Measurements from ENCODE around the gene TAF9. TPM values are rescaled to one million over a fixed set of nuclear protein-coding genes. Genes with fewer than 3 reads are reported as not detected.

The TAF9 gene
- total and polyA plus RNA-seq, 2 of the 13 experiments (the other 11 are each of a cell fraction or from before 2014, with no cell fraction given): 113 to 218 TPM

DNA sequence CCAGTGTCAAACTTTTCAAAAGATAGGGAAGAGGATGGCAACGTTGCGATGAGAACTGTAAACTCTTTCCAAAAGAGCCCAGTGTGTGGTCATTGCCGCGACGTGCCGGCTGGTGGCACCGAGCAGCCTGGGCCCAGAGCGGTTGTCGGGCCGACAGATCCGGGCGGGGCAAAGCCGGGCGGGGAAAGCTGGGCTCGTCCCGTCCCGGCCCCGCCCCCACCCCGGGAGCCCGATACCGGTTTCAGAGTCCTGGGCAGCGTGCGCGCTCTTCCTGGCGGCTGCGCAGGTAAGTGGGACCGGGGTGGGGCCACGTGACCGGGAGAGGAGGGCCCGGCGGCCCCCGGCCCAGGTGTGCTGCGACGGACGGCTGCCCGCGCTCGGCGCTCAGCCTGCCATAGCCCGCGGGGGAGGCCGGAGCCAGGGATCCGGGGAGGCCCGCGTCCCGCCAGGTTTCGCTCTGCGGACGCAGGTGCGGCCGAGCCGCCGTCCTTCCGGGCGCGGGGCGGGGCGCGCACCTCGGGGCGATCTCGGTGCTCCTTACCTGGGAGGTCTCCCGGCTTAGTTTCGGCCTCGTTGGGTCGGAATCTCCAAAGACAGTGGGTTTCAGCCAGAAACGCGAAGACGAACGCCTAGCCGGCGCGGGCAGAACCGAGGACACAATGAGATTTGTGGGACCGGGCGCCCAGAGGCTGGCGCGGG is 45.7 kb upstream of the TAF9 start, which contains the start of gene MARVELD2 (continued):
- TF ChIP-seq, protein P1, sequence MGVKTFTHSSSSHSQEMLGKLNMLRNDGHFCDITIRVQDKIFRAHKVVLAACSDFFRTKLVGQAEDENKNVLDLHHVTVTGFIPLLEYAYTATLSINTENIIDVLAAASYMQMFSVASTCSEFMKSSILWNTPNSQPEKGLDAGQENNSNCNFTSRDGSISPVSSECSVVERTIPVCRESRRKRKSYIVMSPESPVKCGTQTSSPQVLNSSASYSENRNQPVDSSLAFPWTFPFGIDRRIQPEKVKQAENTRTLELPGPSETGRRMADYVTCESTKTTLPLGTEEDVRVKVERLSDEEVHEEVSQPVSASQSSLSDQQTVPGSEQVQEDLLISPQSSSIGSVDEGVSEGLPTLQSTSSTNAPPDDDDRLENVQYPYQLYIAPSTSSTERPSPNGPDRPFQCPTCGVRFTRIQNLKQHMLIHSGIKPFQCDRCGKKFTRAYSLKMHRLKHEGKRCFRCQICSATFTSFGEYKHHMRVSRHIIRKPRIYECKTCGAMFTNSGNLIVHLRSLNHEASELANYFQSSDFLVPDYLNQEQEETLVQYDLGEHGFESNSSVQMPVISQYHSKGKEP (CRISPR knock-in tag; IDR thresholded peaks at IDR 0.05): no peak
- peak; percentile 64; the same call in 1 of the 2 replicates for TF ChIP-seq SMC3 (IDR thresholded peaks at IDR 0.05; ENCODE audit: low read length)
- TF ChIP-seq, protein P2, sequence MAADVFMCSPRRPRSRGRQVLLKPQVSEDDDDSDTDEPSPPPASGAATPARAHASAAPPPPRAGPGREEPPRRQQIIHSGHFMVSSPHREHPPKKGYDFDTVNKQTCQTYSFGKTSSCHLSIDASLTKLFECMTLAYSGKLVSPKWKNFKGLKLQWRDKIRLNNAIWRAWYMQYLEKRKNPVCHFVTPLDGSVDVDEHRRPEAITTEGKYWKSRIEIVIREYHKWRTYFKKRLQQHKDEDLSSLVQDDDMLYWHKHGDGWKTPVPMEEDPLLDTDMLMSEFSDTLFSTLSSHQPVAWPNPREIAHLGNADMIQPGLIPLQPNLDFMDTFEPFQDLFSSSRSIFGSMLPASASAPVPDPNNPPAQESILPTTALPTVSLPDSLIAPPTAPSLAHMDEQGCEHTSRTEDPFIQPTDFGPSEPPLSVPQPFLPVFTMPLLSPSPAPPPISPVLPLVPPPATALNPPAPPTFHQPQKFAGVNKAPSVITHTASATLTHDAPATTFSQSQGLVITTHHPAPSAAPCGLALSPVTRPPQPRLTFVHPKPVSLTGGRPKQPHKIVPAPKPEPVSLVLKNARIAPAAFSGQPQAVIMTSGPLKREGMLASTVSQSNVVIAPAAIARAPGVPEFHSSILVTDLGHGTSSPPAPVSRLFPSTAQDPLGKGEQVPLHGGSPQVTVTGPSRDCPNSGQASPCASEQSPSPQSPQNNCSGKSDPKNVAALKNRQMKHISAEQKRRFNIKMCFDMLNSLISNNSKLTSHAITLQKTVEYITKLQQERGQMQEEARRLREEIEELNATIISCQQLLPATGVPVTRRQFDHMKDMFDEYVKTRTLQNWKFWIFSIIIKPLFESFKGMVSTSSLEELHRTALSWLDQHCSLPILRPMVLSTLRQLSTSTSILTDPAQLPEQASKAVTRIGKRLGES (CRISPR knock-in tag; IDR thresholded peaks at IDR 0.05; ENCODE audit: borderline replicate concordance): no peak
- TF ChIP-seq ZNF781 (CRISPR knock-in tag; IDR thresholded peaks at IDR 0.05; ENCODE audit: borderline replicate concordance, not compliant biosample characterization): no peak
- no peak for TF ChIP-seq ISX (CRISPR knock-in tag; conservative IDR thresholded peaks at IDR 0.05)
- TF ChIP-seq, protein P3, sequence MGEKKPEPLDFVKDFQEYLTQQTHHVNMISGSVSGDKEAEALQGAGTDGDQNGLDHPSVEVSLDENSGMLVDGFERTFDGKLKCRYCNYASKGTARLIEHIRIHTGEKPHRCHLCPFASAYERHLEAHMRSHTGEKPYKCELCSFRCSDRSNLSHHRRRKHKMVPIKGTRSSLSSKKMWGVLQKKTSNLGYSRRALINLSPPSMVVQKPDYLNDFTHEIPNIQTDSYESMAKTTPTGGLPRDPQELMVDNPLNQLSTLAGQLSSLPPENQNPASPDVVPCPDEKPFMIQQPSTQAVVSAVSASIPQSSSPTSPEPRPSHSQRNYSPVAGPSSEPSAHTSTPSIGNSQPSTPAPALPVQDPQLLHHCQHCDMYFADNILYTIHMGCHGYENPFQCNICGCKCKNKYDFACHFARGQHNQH (CRISPR knock-in tag; IDR thresholded peaks at IDR 0.05): peak; percentile 48
- TF ChIP-seq ZNF75D (CRISPR knock-in tag; IDR thresholded peaks at IDR 0.05; ENCODE audit: borderline replicate concordance): no peak
- TF ChIP-seq ZNF660 (CRISPR knock-in tag; IDR thresholded peaks at IDR 0.05; ENCODE audit: borderline replicate concordance, low read depth): no peak
- no peak for TF ChIP-seq GPN1 (CRISPR knock-in tag; IDR thresholded peaks at IDR 0.05; ENCODE audit: borderline replicate concordance)
- peak; percentile 60; the same call in 1 of the 2 replicates for TF ChIP-seq RNF2 (conservative IDR thresholded peaks at IDR 0.05; ENCODE audit: low read depth)
- TF ChIP-seq, protein P4, sequence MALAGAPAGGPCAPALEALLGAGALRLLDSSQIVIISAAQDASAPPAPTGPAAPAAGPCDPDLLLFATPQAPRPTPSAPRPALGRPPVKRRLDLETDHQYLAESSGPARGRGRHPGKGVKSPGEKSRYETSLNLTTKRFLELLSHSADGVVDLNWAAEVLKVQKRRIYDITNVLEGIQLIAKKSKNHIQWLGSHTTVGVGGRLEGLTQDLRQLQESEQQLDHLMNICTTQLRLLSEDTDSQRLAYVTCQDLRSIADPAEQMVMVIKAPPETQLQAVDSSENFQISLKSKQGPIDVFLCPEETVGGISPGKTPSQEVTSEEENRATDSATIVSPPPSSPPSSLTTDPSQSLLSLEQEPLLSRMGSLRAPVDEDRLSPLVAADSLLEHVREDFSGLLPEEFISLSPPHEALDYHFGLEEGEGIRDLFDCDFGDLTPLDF (CRISPR knock-in tag; IDR thresholded peaks at IDR 0.05): no peak; the same call in 1 of the 2 replicates
- TF ChIP-seq EEA1 (CRISPR knock-in tag; IDR thresholded peaks at IDR 0.05; ENCODE audit: borderline replicate concordance): peak; percentile 83; the same call in 1 of the 2 replicates
- TF ChIP-seq PHF21A (CRISPR knock-in tag; IDR thresholded peaks at IDR 0.05): peak; percentile 80
- TF ChIP-seq, protein P5, sequence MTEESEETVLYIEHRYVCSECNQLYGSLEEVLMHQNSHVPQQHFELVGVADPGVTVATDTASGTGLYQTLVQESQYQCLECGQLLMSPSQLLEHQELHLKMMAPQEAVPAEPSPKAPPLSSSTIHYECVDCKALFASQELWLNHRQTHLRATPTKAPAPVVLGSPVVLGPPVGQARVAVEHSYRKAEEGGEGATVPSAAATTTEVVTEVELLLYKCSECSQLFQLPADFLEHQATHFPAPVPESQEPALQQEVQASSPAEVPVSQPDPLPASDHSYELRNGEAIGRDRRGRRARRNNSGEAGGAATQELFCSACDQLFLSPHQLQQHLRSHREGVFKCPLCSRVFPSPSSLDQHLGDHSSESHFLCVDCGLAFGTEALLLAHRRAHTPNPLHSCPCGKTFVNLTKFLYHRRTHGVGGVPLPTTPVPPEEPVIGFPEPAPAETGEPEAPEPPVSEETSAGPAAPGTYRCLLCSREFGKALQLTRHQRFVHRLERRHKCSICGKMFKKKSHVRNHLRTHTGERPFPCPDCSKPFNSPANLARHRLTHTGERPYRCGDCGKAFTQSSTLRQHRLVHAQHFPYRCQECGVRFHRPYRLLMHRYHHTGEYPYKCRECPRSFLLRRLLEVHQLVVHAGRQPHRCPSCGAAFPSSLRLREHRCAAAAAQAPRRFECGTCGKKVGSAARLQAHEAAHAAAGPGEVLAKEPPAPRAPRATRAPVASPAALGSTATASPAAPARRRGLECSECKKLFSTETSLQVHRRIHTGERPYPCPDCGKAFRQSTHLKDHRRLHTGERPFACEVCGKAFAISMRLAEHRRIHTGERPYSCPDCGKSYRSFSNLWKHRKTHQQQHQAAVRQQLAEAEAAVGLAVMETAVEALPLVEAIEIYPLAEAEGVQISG (CRISPR knock-in tag; IDR thresholded peaks at IDR 0.05): peak; percentile 46
- no peak for TF ChIP-seq SSRP1 (CRISPR knock-in tag; IDR thresholded peaks at IDR 0.05)
- no peak for TF ChIP-seq ZFP36 (IDR thresholded peaks at IDR 0.05; ENCODE audit: borderline replicate concordance, low read depth, low read length, partially characterized antibody)
- TF ChIP-seq, protein P6, sequence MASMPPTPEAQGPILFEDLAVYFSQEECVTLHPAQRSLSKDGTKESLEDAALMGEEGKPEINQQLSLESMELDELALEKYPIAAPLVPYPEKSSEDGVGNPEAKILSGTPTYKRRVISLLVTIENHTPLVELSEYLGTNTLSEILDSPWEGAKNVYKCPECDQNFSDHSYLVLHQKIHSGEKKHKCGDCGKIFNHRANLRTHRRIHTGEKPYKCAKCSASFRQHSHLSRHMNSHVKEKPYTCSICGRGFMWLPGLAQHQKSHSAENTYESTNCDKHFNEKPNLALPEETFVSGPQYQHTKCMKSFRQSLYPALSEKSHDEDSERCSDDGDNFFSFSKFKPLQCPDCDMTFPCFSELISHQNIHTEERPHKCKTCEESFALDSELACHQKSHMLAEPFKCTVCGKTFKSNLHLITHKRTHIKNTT (CRISPR knock-in tag; IDR thresholded peaks at IDR 0.05): no peak
- 0 out of 2 replicates have a peak, but pooled peaks have one; percentile 44 for TF ChIP-seq ZNF607 (CRISPR knock-in tag; IDR thresholded peaks at IDR 0.05; ENCODE audit: borderline replicate concordance)
